Neuronal stem cell (in vitro differentiated cells): Measurements from ENCODE around the gene DROSHA.
A peak's percentile ranks its signal among the peaks of the same experiment; 100 is the strongest.

Source experiments
- DNase-seq: peaks from one replicate; pipeline ENCODE4 v3.0.0-alpha.2; 2013; ENCODE audit warnings: low spot score
- H2AFZ ChIP-seq: one replicate; pipeline ENCODE4 v1.6.1; 2013; ENCODE audit warnings: mild to moderate bottlenecking, low read length, inconsistent platforms
- H2AK5ac ChIP-seq: 2 replicates; pipeline ENCODE4 v1.6.1; 2013; ENCODE audit warnings: low read depth, mild to moderate bottlenecking, inconsistent platforms, low read length, moderate library complexity, mixed read lengths
- H2BK120ac ChIP-seq: 2 replicates; pipeline ENCODE4 v1.6.1; 2013; ENCODE audit warnings: low read depth, mild to moderate bottlenecking, inconsistent platforms, low read length, moderate library complexity, mixed read lengths
- H2BK12ac ChIP-seq: one replicate; pipeline ENCODE4 v1.6.1; 2013; ENCODE audit warnings: low read length, inconsistent platforms
- H2BK15ac ChIP-seq: 2 replicates; pipeline ENCODE4 v1.6.1; 2013; ENCODE audit warnings: mild to moderate bottlenecking, low read length, inconsistent platforms, mixed read lengths
- H2BK5ac ChIP-seq: one replicate; pipeline ENCODE4 v1.6.1; 2013; ENCODE audit warnings: inconsistent platforms, mild to moderate bottlenecking, low read length, moderate library complexity
- H3K14ac ChIP-seq: one replicate; pipeline ENCODE4 v1.6.1; 2013; ENCODE audit warnings: low read length, inconsistent platforms
- H3K18ac ChIP-seq: 2 replicates; pipeline ENCODE4 v1.6.1; 2013; ENCODE audit warnings: low read length, inconsistent platforms
- H3K23ac ChIP-seq: 2 replicates; pipeline ENCODE4 v1.6.1; 2013; ENCODE audit warnings: low read depth, mild to moderate bottlenecking, mixed read lengths, low read length, inconsistent platforms; ENCODE audit not compliant: poor library complexity
- H3K27ac ChIP-seq: replicated peaks from 3 replicates; pipeline ENCODE4 v1.5.1; 2013; ENCODE audit warnings: low read length, inconsistent platforms
- H3K27me3 ChIP-seq, 3 experiments: 2 replicates each; pipeline ENCODE4 v1.6.1; 2013; ENCODE audit warnings: low read length in 3 of 3, mild to moderate bottlenecking in 2 of 3, inconsistent platforms in 1 of 3, low read depth in 1 of 3, mixed read lengths in 1 of 3, moderate library complexity in 1 of 3; ENCODE audit not compliant: control insufficient read depth in 3 of 3, insufficient read depth in 3 of 3
- H3K36me3 ChIP-seq, 2 donors: replicated peaks in 1 of 2; 2 replicates each; pipeline ENCODE4 v1.6.1; 2013; ENCODE audit warnings: low read length in 2 of 2; ENCODE audit not compliant: control insufficient read depth in 2 of 2, insufficient read depth in 2 of 2
- H3K4ac ChIP-seq: 2 replicates; pipeline ENCODE4 v1.6.1; 2013; ENCODE audit warnings: inconsistent platforms, mild to moderate bottlenecking, low read length, moderate library complexity
- H3K4me1 ChIP-seq, 2 donors: 1 replicate in 1 of 2; 2 replicates in 1 of 2; pipeline ENCODE4 v1.6.1; 2013; ENCODE audit warnings: low read length in 2 of 2, low read depth in 1 of 2; ENCODE audit not compliant: control insufficient read depth in 2 of 2, insufficient read depth in 1 of 2
- H3K4me2 ChIP-seq: one replicate; pipeline ENCODE4 v1.6.1; 2013; ENCODE audit warnings: mild to moderate bottlenecking, low read length, inconsistent platforms; ENCODE audit not compliant: insufficient read depth, poor library complexity, severe bottlenecking
- H3K4me3 ChIP-seq, 2 donors: 2 replicates each; pipeline ENCODE4 v1.5.1; 2013; ENCODE audit warnings: low read length in 2 of 2, mild to moderate bottlenecking in 2 of 2, inconsistent platforms in 1 of 2, moderate library complexity in 1 of 2
- H3K79me1 ChIP-seq: one replicate; pipeline ENCODE4 v1.6.1; 2013; ENCODE audit warnings: low read depth, mild to moderate bottlenecking, inconsistent platforms, low read length, moderate library complexity
- H3K9ac ChIP-seq: one replicate; pipeline ENCODE4 v1.6.1; 2013; ENCODE audit warnings: mild to moderate bottlenecking, low read depth, low read length, inconsistent platforms; ENCODE audit not compliant: poor library complexity
- H3K9me3 ChIP-seq, 2 donors: replicated peaks in 1 of 2; 2 replicates each; pipeline versions ENCODE3 to v1.6.1; 2013; ENCODE audit warnings: low read length in 2 of 2, mild to moderate bottlenecking in 2 of 2, inconsistent platforms in 1 of 2, low read depth in 1 of 2, mixed read lengths in 1 of 2, moderate library complexity in 1 of 2; ENCODE audit not compliant: control insufficient read depth in 2 of 2, insufficient read depth in 1 of 2
- H4K8ac ChIP-seq: one replicate; pipeline ENCODE4 v1.6.1; 2013; ENCODE audit warnings: low read depth, mild to moderate bottlenecking, inconsistent platforms, low read length, moderate library complexity
- H4K91ac ChIP-seq: one replicate; pipeline ENCODE4 v1.6.1; 2013; ENCODE audit warnings: low read length, low read depth, mild to moderate bottlenecking, inconsistent platforms; ENCODE audit not compliant: poor library complexity
- WGBS, 2 donors: extraction: QIAGEN DNeasy Blood & Tissue Kit; methylation state at CpG; one replicate each; pipeline ENCODE4 v1.1.7; 2013; ENCODE audit warnings: missing lambda C conversion rate in 2 of 2, mixed read lengths in 1 of 2; ENCODE audit not compliant: insufficient read length in 2 of 2, insufficient replicate concordance in 1 of 2; ENCODE audit errors: extremely low coverage in 2 of 2; 5-methylcytosine and 5-hydroxymethylcytosine counted together

The DROSHA gene

DNA sequence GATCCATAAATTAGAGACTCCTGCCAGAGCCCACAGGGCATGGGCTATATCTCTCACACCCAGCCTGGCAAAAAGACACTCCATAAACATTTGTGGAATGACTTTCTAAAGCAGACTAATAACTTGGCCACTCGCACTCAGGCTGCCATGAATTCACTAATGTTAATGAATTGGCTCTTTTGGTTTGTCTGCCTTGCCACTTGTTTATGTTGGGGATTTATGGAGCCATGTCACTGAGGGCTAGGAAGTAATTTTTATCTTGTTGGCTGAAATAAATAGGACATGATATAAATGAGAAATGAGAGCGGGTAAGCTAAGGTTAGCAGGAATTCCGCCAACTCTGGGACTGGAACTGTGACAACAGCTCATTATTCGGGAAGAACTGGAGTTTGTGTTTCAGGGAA lies 55.2 kb downstream of the DROSHA start:
- H3K14ac ChIP-seq, result no peak overlapping the region
- no peak overlapping the region for H3K4me3 ChIP-seq
- H3K23ac ChIP-seq, result no peak overlapping the region
- H3K79me1 ChIP-seq, result no peaks in the 10 kb centered on the region
- H3K27me3 ChIP-seq, result no peaks in the 10 kb centered on the region
- no peak overlapping the region for H4K91ac ChIP-seq
- no peak overlapping the region for H2BK15ac ChIP-seq
- H4K8ac ChIP-seq, result no peak overlapping the region
- no peak overlapping the region for H2BK5ac ChIP-seq
- no peaks in the 10 kb centered on the region for H3K4me1 ChIP-seq
- no peaks in the 10 kb centered on the region for H3K9me3 ChIP-seq
- no peak overlapping the region for H3K4ac ChIP-seq
- H2BK12ac ChIP-seq, result no peak overlapping the region
- H2AK5ac ChIP-seq, result no peak overlapping the region
- no CpG with 5 or more reads among the region's 4 CpGs for WGBS, 2 donors
- H3K9ac ChIP-seq, result no peak overlapping the region
- no peak overlapping the region for H3K27ac ChIP-seq
- H2BK120ac ChIP-seq, result no peak overlapping the region
- no peak overlapping the region for H3K18ac ChIP-seq
- no peak overlapping the region for H2AFZ ChIP-seq
- H3K36me3 ChIP-seq, result peaks cover 4 to 77% of the 10 kb centered on the region in 2 donors
- DNase-seq, result no peak
- no peak overlapping the region for H3K4me2 ChIP-seq

- Histone ChIP-seq H3K14ac (no peak overlapping the region), H2AFZ (no peak overlapping the region), H3K27me3 (no peaks in the 10 kb centered on the region), H2AK5ac (no peak overlapping the region), H3K9ac (no peak overlapping the region), H3K4me3 (peak overlapping the region in 1 of 2 donors; percentile 7), H4K91ac (no peak overlapping the region), H2BK15ac (no peak overlapping the region), H2BK120ac (no peak overlapping the region), H3K9me3 (no peaks in the 10 kb centered on the region), H3K18ac (no peak overlapping the region), H3K27ac (no peak overlapping the region), H3K36me3 (peaks cover 5 to 74% of the 10 kb centered on the region in 2 donors), H4K8ac (no peak overlapping the region), H2BK12ac (no peak overlapping the region), H2BK5ac (no peak overlapping the region), H3K79me1 (no peaks in the 10 kb centered on the region), H3K4me2 (no peak overlapping the region), H3K4me1 (peaks cover 0 to 4% of the 10 kb centered on the region in 2 donors), H3K23ac (no peak overlapping the region), H3K4ac (no peak overlapping the region)
- WGBS, 2 donors, result no CpG with 5 or more reads among the region's 1 CpG
- no peak for DNase-seq
Observed at GRCh38 chr5:31471916-31472315, 60.0 kb downstream of the DROSHA start.

GRCh38 chr5:31471040-31471439 lies 60.9 kb downstream of the DROSHA start:
- peaks cover 6 to 79% of the 10 kb centered on the region in 2 donors for H3K36me3 ChIP-seq
- H2AK5ac ChIP-seq, result no peak overlapping the region
- no peak overlapping the region for H3K4me3 ChIP-seq
- no CpG with 5 or more reads among the region's 2 CpGs for WGBS, 2 donors
- H3K27ac ChIP-seq, result no peak overlapping the region
- no peak overlapping the region for H2AFZ ChIP-seq
- H3K9ac ChIP-seq, result no peak overlapping the region
- H4K8ac ChIP-seq, result no peak overlapping the region
- no peak overlapping the region for H2BK5ac ChIP-seq
- H3K18ac ChIP-seq, result no peak overlapping the region
- H3K14ac ChIP-seq, result no peak overlapping the region
- no peak overlapping the region for H4K91ac ChIP-seq
- H3K4me2 ChIP-seq, result no peak overlapping the region
- no peak for DNase-seq
- H3K79me1 ChIP-seq, result no peaks in the 10 kb centered on the region
- H3K4me1 ChIP-seq, result peaks cover 0 to 4% of the 10 kb centered on the region in 2 donors
- H3K9me3 ChIP-seq, result peaks cover 0 to 5% of the 10 kb centered on the region in 2 donors
- no peak overlapping the region for H2BK12ac ChIP-seq
- H3K27me3 ChIP-seq, result no peaks in the 10 kb centered on the region
- no peak overlapping the region for H3K23ac ChIP-seq
- H2BK15ac ChIP-seq, result no peak overlapping the region
- H3K4ac ChIP-seq, result no peak overlapping the region
- H2BK120ac ChIP-seq, result no peak overlapping the region

- Histone ChIP-seq H3K4me1 (peaks cover 0 to 4% of the 10 kb centered on the region in 2 donors), H3K79me1 (no peaks in the 10 kb centered on the region), H3K14ac (no peak overlapping the region), H3K36me3 (peaks cover 8 to 80% of the 10 kb centered on the region in 2 donors), H3K9me3 (peaks cover 0 to 10% of the 10 kb centered on the region in 2 donors), H3K4me2 (no peak overlapping the region), H2AK5ac (no peak overlapping the region), H3K27ac (no peak overlapping the region), H3K18ac (no peak overlapping the region), H2BK12ac (no peak overlapping the region), H2BK15ac (no peak overlapping the region), H4K91ac (no peak overlapping the region), H2BK120ac (no peak overlapping the region), H4K8ac (no peak overlapping the region), H2AFZ (no peak overlapping the region), H3K4ac (no peak overlapping the region), H2BK5ac (no peak overlapping the region), H3K23ac (no peak overlapping the region), H3K4me3 (no peak overlapping the region), H3K9ac (no peak overlapping the region), H3K27me3 (no peaks in the 10 kb centered on the region)
- no peak for DNase-seq
- WGBS, 2 donors, result no CpG with 5 or more reads among the region's 5 CpGs
Observed at GRCh38 chr5:31470608-31471007, 61.3 kb downstream of the DROSHA start.
